NK-92 (cell line): ENCODE results near the gene PRSS23.
"Not testable (repeated sequence)": the region's sequence is repeated elsewhere in the genome, so short reads cannot be mapped to it uniquely, and the experiment has no call there.

ENCODE experiments used
- DNase-seq: peaks from one replicate; lab custom pipeline; 2025; ENCODE audit not compliant: unreplicated experiment; lab: John Stamatoyannopoulos, UW

The PRSS23 gene

DNA sequence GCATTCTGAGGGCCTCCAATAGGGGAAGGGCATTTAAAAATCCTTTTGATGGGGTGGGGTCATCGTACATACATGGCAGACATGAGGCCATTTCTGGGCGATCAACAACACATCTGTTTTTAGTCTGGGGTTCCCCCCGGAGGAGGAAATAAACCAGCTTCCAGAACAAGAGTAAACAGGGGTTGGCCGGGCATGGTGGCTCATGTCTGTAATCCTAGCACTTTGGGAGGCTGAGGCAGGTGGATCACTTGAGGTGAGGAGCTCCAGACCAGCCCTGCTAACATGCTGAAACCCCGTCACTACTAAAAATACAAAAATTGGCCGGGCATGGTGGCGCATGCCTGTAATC, 12.0 kb downstream of the PRSS23 start:
- DNase-seq = no peak

DNA sequence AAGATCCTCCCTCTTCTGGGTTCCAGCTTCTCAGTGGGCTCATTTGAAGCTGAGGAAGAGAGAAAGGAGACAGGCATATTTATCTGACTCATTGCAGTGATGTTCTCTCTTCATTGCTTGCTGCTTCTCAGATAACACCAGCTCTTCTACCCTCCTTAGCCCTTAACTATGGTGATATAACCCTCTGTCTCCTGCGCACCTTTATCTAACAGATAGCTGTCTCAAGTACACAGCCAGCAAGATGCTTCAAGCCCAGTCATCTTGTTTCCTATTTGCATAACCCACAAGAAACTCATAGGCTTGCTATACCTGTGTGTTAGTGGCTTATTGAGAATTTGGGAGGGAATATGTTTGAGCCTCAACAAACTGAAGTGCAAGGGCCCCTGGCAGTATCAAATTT, 12.6 kb downstream of the PRSS23 start:
- no peak for DNase-seq

DNA sequence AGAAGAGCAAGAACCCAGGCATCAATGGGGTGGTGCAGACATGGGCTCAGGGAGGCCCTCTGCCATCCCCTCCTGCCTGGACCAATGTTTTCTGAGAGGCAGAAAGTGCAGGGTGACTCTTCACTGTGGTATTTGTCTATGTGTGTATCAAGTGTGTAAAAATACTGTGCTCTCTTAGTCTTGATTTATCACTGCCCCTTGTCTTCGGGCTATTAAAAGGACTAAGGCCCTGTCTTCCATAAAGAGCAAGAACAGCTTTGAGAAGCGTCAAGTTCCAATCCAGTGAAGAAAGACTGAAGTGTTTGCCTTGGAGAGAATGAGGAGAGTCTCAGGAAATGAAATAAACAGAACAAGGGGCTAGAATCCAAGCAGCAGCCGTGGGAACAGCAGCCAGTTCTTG, 14.4 kb downstream of the PRSS23 start:
- DNase-seq = no peak

DNA sequence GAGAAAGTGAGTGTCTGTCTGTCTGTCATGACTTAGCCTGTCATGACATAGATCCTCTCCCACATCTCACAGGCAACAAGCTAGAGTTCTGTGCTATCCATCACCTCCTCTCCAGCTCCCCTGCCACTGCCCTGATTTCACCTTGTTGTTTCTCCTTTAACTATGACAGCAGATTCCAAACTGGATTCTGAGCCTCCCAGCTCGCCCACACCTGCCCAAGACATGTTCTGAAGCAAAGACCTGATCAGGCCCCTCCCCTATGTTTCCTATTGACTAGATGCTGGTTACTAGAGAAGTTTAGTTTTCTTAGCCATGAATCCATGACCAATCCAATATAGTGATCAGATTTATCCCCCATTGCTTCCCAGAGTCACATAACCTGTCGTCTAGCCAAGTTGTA, 15.4 kb downstream of the PRSS23 start:
- no peak for DNase-seq

DNA sequence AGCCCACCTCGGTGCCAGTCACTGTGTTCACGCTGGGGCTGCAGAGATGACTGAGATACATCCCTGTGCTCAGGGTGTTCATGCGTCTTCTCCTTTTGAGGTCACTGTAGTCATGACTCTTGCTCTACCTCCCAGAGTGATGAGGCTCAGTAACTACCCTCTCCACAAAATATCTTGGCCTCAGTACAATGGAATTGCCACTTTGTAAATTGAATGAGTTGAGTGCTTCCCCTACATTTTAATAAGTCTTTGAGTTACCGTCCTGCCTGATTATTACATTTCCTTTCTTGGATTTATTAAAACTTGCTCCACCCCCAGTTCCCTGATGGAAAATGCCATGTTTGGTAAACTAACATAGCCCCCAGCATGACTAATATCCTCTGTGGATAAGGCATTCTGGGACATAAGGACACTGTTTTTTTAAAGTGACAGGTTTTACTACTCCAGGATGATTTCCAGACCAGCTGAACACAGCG, 15.9 kb downstream of the PRSS23 start:
- no peak for DNase-seq

DNA sequence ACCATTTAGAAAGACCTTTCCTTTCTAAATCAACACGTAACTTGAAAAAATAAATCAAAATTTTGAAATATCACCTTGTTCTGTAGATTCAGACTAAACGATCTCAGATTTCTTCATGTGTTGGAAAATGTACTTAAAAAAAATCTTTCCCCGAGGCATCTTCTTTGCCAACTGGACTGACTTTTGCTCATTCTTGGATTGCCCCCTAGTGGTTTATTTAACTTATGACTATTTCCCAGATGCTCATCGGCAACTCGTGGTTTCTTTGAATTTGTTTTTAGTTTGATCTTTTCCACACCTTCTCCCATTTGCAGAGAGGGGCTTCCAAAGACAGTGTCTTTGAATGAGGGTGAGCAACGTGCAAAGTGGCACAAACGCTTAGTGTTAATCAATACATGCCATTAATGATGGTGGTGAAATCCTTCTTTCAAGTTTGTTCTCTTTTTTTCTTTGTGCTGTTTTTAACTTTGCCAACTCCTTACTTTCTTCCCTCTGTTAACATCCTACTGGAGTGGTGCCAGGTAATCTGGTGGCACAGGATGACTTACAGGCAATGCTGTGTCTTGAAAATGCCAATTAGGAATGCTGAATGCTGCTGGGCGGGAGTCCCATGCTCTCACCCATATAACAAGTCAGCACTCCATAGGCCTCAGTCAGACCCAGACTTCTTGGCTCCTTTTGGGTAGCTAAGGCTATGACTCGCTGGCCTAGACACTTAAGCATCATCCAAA, 18.3 kb downstream of the PRSS23 start:
- DNase-seq = no peak

DNA sequence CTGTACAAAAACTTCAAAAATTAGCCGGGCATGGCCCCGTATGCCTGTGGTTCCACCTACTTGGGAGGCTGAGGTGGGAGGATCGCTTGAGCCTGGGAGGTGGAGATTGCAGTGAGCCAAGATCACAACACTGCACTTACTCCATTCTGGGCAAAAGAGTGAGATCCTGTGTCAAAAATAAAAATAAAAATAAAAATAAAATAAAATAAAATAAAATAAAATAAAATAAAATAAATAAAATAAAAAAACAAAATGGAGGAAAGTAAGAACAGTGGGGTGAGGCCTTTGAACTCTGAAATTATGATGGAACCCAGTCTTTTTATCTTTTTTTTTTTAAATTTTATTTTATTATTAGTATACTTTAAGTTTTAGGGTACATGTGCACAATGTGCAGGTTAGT, 23.8 kb downstream of the PRSS23 start:
- not testable (repeated sequence) for DNase-seq

DNA sequence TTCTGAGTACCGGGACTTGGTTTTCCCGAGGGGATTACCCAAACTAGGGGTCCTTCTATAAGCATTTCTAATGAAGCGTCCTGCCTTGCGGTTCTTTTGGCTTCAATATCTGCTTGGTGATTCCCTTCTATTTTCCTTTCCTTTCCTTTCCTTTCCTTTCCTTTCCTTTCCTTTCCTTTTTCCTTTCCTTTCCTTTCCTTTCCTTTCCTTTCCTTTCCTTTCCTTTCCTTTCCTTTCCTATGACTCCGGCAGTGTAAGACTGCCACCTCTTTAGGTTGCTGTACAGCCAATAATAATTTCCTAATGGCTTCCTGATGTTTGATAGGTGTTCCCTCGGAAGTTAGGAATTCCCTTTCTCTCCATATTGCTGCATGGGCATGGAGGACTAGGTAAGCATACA, 34.0 kb downstream of the PRSS23 start:
- not testable (repeated sequence) for DNase-seq

DNA sequence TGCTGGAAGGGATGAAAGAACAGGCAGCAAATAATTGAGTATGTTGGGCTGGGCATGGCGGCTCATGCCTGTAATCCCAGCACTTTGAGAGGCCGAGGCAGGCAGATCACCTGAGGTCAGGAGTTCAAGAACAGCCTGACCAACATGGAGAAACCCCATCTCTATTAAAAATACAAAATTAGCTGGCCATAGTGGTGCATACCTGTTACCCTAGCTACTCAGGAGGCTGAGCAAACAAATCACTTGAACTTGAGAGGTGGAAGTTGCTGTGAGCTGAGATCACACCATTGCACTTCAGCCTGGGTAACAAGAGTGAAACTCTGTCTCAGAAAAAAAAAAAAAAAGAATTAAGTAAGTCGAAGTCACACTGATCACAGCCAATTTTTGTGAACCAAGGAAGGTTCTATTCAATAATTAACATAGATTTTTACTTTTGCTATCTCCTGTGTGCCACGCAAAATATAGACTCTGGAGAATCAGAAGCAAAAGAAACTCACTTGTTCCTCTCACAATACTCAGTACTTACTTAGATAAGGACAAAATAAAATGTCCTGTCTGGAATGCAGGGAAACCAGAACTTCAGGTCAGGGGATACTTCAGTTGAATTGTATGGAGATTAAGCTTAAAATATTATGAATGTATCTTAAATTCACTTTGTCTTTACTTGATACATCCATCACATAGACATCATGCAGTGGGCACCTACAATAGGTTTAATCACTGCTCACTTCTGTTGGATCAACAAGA, 44.6 kb downstream of the PRSS23 start:
- not testable (repeated sequence) for DNase-seq

DNA sequence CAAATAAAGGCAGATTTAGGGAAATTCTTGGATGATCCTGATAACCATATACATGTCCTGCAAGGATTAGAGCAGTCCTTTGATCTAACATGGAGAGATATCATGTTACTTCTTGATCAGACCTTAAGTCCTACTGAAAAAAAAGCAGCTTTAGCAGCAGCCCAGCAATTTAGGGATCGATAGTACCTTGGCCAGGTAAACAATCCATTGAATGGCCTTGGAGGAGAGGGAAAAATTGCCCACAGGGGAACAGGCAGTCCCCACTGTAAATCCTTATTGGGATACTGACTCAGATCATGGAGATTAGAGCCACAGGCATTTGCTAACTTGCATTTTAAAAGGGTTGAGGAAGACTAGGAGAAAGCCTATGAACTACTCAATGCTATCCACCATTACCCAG, 47.8 kb downstream of the PRSS23 start:
- no peak for DNase-seq

DNA sequence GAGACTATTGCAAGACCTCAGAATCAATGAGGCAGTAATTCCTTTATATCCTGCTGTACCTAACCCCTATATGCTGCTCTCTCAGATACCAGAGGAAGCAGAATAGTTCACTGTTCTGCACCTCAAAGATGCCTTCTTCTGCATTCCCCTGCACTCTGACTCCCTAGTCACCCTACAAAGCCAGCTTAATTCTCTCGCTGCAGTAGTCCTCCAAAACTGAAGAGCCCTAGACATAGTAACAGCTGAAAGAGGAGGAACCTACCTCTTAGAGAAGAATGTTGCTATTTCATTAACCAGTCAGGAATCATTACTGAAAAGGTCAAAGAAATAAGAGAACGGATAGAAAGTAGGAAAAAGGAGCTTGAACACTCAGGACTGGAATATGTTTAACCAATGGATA, 49.3 kb downstream of the PRSS23 start:
- no peak for DNase-seq
